Stomach smooth muscle (tissue), 2 donors: ENCODE results near the gene PBX3.

Experiments
- H3K27ac ChIP-seq: one replicate; pipeline ENCODE4 v1.7.0; 2013; ENCODE audit warnings: mild to moderate bottlenecking, low read length, inconsistent platforms
- H3K27me3 ChIP-seq, 2 donors: one replicate each; pipeline ENCODE4 v1.7.0; 2013; ENCODE audit warnings: low read length in 2 of 2; ENCODE audit not compliant: insufficient read depth in 2 of 2, control insufficient read depth in 1 of 2
- H3K36me3 ChIP-seq, 2 donors: one replicate each; pipeline ENCODE4 v1.7.0; 2013; ENCODE audit warnings: low read length in 2 of 2; ENCODE audit not compliant: control insufficient read depth in 2 of 2, insufficient read depth in 2 of 2
- H3K4me1 ChIP-seq: one replicate; pipeline ENCODE4 v1.7.0; 2013; ENCODE audit warnings: low read length; ENCODE audit not compliant: control insufficient read depth, insufficient read depth
- H3K4me3 ChIP-seq, 2 donors: one replicate each; pipeline ENCODE4 v1.7.0; 2013; ENCODE audit warnings: low read length in 2 of 2
- H3K9ac ChIP-seq, 2 donors: one replicate each; pipeline ENCODE4 v1.7.0; 2013; ENCODE audit warnings: low read length in 2 of 2, mild to moderate bottlenecking in 1 of 2
- H3K9me3 ChIP-seq, 2 donors: one replicate each; pipeline ENCODE4 v1.7.0; 2013; ENCODE audit warnings: low read length in 2 of 2; ENCODE audit not compliant: control insufficient read depth in 2 of 2
- donor health status: healthy.
- donor health status: Pancreatic carcinoma.

The PBX3 gene

GRCh38 chr9:125887172-125887571 lies 140.0 kb downstream of the PBX3 start:
- Histone ChIP-seq H3K27ac (no peak overlapping the region), H3K4me1 (peaks cover 6% of the 10 kb centered on the region)

GRCh38 chr9:125888211-125888610 lies 141.0 kb downstream of the PBX3 start:
- no peaks in the 10 kb centered on the region for H3K27me3 ChIP-seq
- H3K9ac ChIP-seq = peak overlapping the region in 1 of 2 donors; percentile 8
- no peaks in the 10 kb centered on the region for H3K36me3 ChIP-seq
- no peaks in the 10 kb centered on the region for H3K9me3 ChIP-seq
- peaks cover 6% of the 10 kb centered on the region for H3K4me1 ChIP-seq
- no peak overlapping the region for H3K27ac ChIP-seq
- peak overlapping the region; percentile 16 to 31 for H3K4me3 ChIP-seq

More at GRCh38 chr9:125887172-125887571, 140.0 kb downstream of the PBX3 start:
- Histone ChIP-seq H3K4me3 (no peak overlapping the region), H3K27me3 (no peaks in the 10 kb centered on the region), H3K9ac (no peak overlapping the region), H3K36me3 (no peaks in the 10 kb centered on the region), H3K9me3 (no peaks in the 10 kb centered on the region)

GRCh38 chr9:125889112-125889475 lies 141.9 kb downstream of the PBX3 start:
- peaks cover 13% of the 10 kb centered on the region for H3K4me1 ChIP-seq
- peak overlapping the region; percentile 55 to 71 for H3K9ac ChIP-seq
- peak overlapping the region; percentile 66 for H3K27ac ChIP-seq
- H3K27me3 ChIP-seq = no peaks in the 10 kb centered on the region
- peak overlapping the region; percentile 64 to 75 for H3K4me3 ChIP-seq
- no peaks in the 10 kb centered on the region for H3K36me3 ChIP-seq
- no peaks in the 10 kb centered on the region for H3K9me3 ChIP-seq

- Histone ChIP-seq H3K27ac (peak overlapping the region; percentile 70), H3K4me3 (peak overlapping the region; percentile 64 to 75), H3K9me3 (no peaks in the 10 kb centered on the region), H3K4me1 (peaks cover 13% of the 10 kb centered on the region), H3K27me3 (no peaks in the 10 kb centered on the region), H3K9ac (peak overlapping the region; percentile 71), H3K36me3 (no peaks in the 10 kb centered on the region)
Measured at GRCh38 chr9:125889476-125890419, 142.6 kb downstream of the PBX3 start.

GRCh38 chr9:125890826-125891225 lies 143.7 kb downstream of the PBX3 start:
- Histone ChIP-seq H3K4me3 (peak overlapping the region in 1 of 2 donors; percentile 62), H3K9me3 (no peaks in the 10 kb centered on the region), H3K27ac (no peak overlapping the region), H3K9ac (peak overlapping the region in 1 of 2 donors; percentile 59), H3K4me1 (peaks cover 13% of the 10 kb centered on the region), H3K36me3 (no peaks in the 10 kb centered on the region), H3K27me3 (no peaks in the 10 kb centered on the region)

- no peak overlapping the region for H3K27ac ChIP-seq
- H3K4me1 ChIP-seq = peaks cover 16% of the 10 kb centered on the region
- H3K4me3 ChIP-seq = no peak overlapping the region
- no peaks in the 10 kb centered on the region for H3K27me3 ChIP-seq
- H3K9me3 ChIP-seq = no peaks in the 10 kb centered on the region
- no peaks in the 10 kb centered on the region for H3K36me3 ChIP-seq
- no peak overlapping the region for H3K9ac ChIP-seq
Measured at GRCh38 chr9:125893277-125893676, 146.1 kb downstream of the PBX3 start.

GRCh38 chr9:125894566-125894965 lies 147.4 kb downstream of the PBX3 start:
- Histone ChIP-seq H3K4me1 (peaks cover 10% of the 10 kb centered on the region), H3K27me3 (no peaks in the 10 kb centered on the region), H3K27ac (no peak overlapping the region), H3K9me3 (no peaks in the 10 kb centered on the region), H3K4me3 (no peak overlapping the region), H3K36me3 (no peaks in the 10 kb centered on the region), H3K9ac (no peak overlapping the region)

GRCh38 chr9:125896404-125896803 lies 149.2 kb downstream of the PBX3 start:
- Histone ChIP-seq H3K4me3 (no peak overlapping the region), H3K9me3 (no peaks in the 10 kb centered on the region), H3K36me3 (no peaks in the 10 kb centered on the region), H3K27ac (peak overlapping the region; percentile 1), H3K27me3 (no peaks in the 10 kb centered on the region), H3K9ac (no peak overlapping the region), H3K4me1 (peaks cover 10% of the 10 kb centered on the region)

GRCh38 chr9:125896964-125897363 lies 149.8 kb downstream of the PBX3 start:
- H3K4me1 ChIP-seq = peaks cover 10% of the 10 kb centered on the region
- H3K4me3 ChIP-seq = no peak overlapping the region
- no peaks in the 10 kb centered on the region for H3K9me3 ChIP-seq
- H3K27me3 ChIP-seq = no peaks in the 10 kb centered on the region
- H3K36me3 ChIP-seq = no peaks in the 10 kb centered on the region
- H3K27ac ChIP-seq = no peak overlapping the region
- no peak overlapping the region for H3K9ac ChIP-seq

- no peaks in the 10 kb centered on the region for H3K9me3 ChIP-seq
- H3K27ac ChIP-seq = no peak overlapping the region
- no peak overlapping the region for H3K9ac ChIP-seq
- peaks cover 10% of the 10 kb centered on the region for H3K4me1 ChIP-seq
- no peaks in the 10 kb centered on the region for H3K36me3 ChIP-seq
- no peak overlapping the region for H3K4me3 ChIP-seq
- H3K27me3 ChIP-seq = no peaks in the 10 kb centered on the region
Measured at GRCh38 chr9:125897481-125897880, 150.3 kb downstream of the PBX3 start.

GRCh38 chr9:125902214-125902613 lies 155.0 kb downstream of the PBX3 start:
- H3K9ac ChIP-seq = no peak overlapping the region
- no peak overlapping the region for H3K27ac ChIP-seq
- H3K4me1 ChIP-seq = peaks cover 7% of the 10 kb centered on the region

More at GRCh38 chr9:125902214-125902613, 155.0 kb downstream of the PBX3 start:
- H3K36me3 ChIP-seq = no peaks in the 10 kb centered on the region
- no peaks in the 10 kb centered on the region for H3K27me3 ChIP-seq
- H3K4me3 ChIP-seq = no peak overlapping the region
- H3K9me3 ChIP-seq = no peaks in the 10 kb centered on the region
